M059J (cell line): Measurements from ENCODE around the gene TEDDM1. TPM values are rescaled to one million over a fixed set of nuclear protein-coding genes. Genes with fewer than 3 reads are reported as not detected.
"Not testable (repeated sequence)": the region's sequence is repeated elsewhere in the genome, so short reads cannot be mapped to it uniquely, and the experiment has no call there.

Experiments used
- DNase-seq: peaks from one replicate; pipeline ENCODE4 v3.0.0-alpha.2; 2012; ENCODE audit warnings: low read depth
- total RNA-seq: library from RNA; depleted of rRNA; stranded (reverse); fragments of >200 nt; shearing (Covaris generic); gene quantifications from 2 replicates; pipeline ENCODE4 v1.2.3, GENCODE V29; 2014; rRNA removed

TEDDM1 gene, protein sequence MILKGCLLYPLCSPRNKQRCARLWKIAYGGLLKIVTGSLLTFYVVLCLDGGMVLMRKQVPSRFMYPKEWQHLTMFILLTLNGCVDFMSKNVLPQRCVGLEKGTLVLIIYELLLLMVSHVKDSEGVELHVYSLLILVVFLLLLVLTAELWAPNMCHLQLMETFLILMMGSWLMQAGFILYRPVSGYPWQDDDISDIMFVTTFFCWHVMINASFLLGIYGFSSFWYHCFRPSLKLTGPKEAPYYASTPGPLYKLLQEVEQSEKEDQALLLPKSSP
- not detected in 2 replicates for total RNA-seq

- DNase-seq, result no peak
Observed at GRCh38 chr1:182400567-182400966, at the start of gene TEDDM1. Gene TEDDM1, minus strand, starts transcription at chr1:182400667. Its CDS starts 182 bp downstream, at chr1:182400485.

GRCh38 chr1:182450087-182450486 lies 49.6 kb upstream of the TEDDM1 start, which contains the start of gene RGSL1:
Gene RGSL1, plus strand, starts transcription at chr1:182450146. Its CDS starts 20 bp downstream, at chr1:182450166.
- DNase-seq, result no peak

DNA sequence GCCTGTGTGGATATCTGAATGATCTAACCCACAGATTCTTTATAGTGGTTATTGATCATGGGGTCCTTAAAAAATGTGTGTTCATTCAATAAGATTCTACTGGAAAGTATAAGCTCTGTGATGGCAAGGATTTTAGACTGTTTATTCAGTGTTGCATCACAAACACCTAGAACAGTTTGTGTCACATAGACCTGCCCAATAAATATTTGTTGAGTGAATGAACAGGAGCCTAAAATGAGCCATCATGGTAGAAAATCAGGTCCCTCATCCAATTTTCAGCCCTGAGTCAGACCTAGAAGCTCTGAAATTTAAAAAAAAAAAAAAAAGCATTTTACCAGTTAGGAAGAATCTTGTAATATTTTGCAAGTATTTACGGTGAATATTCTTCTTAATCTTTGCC lies 47.2 kb upstream of the TEDDM1 start:
- DNase-seq, result no peak

DNA sequence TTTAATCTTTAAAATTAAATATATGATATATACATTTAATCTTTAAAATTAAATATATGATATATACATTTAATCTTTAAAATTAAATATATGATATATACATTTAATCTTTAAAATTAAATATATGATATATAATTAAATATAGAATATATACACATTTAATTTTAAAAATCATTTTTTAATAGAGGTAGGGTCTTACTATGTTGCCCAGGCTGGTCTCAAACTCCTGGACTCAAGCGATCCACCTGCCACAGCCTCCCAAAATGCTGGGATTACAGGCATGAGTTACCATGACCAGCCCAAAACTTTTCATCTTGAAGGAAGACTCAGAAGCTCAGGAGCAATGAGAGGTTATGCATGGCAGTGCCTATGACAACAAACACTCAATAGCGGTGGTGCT lies 46.7 kb upstream of the TEDDM1 start:
- DNase-seq, result not testable (repeated sequence)

DNA sequence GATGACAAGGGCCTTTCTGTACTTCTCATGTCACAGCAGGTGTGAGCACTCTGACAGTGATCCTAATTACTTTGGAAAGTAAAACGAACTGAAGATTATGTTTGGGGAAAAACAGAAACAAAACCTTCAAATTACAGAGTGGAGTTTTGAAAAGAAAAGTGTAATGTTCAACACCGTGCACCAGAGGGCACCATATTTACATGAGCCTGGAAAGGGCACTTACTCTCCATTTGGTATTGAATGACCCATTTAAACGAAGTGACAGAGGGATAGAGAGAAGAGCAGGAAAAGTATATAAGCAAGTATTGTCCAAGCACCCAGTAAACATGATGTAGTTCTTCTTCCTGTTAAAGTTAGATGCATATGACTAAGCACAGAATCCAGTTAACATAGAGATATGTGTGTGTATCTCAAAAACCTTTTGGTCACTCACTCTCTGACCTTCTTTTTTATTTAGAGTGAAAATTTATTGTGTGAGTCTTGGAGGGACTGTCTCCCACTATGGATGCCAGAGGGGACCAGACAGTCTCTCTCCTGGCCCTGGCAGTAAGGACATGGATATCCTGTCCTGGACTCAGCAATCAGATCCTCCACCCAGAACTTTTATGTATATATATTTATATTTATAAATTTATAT lies 45.7 kb upstream of the TEDDM1 start:
- DNase-seq, result peak; percentile 51

DNA sequence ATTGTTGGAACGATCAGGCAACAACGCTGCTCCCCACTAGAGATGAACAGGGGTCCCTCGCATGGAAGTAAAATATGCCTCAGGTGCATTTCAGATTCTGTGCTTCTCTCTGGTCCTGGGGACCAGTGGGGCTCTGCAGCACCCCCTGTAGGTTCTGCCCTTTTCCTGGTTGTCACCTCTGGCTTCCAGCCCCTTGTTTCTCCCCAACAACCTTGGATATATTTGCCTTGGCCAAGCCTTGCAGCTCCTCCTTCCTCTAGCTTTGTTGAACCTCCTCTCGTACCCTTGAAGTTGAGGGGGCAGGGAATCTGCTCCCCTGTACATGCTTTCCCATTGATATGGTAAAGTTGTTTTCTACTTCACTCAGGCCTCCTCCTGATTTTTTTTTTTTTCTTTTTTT lies 44.0 kb upstream of the TEDDM1 start:
- DNase-seq, result no peak

GRCh38 chr1:182442333-182442732 lies 41.9 kb upstream of the TEDDM1 start:
- no peak for DNase-seq

GRCh38 chr1:182441719-182442118 lies 41.3 kb upstream of the TEDDM1 start:
- no peak for DNase-seq

DNA sequence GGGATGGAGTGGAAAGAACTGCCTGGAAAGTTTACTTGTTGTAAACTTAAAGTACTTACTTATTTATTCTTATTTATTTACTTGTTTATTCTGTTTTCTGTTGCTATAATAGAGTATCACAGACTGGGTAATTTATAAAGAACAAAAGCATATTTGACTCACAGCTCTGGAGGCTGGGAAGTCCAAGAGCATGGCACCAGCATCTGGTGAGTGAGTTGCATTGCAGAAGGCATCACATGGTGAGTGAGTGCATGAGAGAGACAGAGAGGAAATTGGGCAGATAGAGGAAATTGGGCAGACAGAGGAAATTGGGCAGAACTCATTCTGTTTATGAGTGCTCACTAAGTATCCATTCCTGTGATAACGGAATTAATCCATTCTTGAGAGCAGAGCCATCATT lies 37.9 kb upstream of the TEDDM1 start:
- DNase-seq, result no peak

DNA sequence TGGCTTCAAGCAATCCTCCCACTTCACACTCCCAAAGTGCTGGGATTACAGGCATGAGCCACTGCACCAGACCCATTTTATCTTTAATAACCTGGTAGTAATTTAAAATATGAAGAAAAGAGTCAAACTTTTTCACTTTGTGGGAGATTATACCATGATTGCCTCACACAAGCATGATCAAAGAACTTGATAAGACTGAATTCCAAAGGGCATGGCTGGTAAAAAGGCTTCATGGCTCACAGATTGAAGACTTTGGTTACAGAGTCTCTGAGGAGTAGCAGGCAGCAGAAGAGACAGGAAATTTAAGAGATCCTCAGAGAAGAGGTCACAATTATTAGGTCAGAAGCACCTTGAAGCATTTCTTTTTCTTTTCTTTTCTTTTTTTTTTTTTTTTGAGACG lies 33.1 kb upstream of the TEDDM1 start:
- DNase-seq, result no peak

DNA sequence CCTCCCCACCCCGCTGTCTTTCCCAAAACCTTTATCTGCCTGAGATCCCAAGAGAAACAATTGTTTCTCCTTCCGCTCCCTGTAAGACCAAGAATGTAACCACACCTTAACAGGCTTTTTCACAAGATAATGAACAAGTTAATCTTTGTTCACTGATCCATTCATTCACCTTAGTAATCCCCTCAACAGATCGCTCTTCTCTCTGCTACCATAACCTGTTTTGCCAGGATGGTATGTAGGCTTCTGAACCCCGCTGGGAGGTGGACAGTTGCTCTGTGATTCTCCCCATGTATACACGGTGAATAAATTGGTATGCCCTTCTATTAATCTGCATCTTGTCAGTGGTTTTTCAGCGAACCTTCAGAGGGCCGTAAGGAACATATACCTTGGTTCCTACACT lies 30.8 kb upstream of the TEDDM1 start:
- DNase-seq, result no peak

GRCh38 chr1:182430263-182431068 lies 30.0 kb upstream of the TEDDM1 start:
- peak; percentile 45 for DNase-seq

DNA sequence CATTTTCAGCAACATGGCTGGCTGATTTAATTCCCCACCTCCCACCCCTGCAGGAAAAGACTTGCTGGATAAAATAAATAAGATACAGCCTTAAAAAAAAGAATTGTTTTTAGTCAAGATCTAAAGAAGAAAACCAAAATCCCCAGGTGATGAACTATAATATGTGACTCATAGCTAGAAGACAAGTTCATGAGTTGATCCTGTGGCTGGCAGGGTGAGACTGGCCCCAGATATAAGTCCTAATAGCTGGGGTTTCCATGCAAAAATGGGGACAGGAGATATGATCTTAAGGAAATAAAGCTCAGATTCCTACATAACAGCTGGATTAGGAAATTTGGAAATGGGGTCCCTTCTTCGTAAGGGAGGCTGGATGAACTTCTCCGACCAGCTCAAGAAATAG lies 27.6 kb upstream of the TEDDM1 start:
- no peak for DNase-seq

- DNase-seq, result no peak
Observed at GRCh38 chr1:182426442-182427430, 26.3 kb upstream of the TEDDM1 start.

GRCh38 chr1:182415789-182416188 lies 15.3 kb upstream of the TEDDM1 start:
- no peak for DNase-seq

DNA sequence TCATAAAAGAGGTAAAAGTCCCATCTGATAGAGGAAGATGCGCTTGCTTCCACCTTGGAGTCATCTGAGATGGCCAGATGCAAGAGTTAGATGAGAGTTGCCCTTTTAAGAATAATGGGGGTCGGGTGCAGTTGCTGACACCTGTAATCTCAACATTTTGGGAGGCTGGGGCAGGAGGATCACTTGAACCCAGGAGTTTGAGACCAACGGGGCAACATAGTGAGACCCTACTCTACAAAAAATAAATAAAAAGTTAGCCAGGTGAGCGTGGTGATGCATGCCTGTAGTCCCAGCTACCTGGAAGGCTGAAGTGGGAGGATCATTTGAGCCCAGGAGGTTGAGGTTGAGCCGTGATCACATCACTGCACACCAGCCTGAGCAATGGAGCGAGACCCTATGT lies 13.5 kb upstream of the TEDDM1 start:
- DNase-seq, result no peak

DNA sequence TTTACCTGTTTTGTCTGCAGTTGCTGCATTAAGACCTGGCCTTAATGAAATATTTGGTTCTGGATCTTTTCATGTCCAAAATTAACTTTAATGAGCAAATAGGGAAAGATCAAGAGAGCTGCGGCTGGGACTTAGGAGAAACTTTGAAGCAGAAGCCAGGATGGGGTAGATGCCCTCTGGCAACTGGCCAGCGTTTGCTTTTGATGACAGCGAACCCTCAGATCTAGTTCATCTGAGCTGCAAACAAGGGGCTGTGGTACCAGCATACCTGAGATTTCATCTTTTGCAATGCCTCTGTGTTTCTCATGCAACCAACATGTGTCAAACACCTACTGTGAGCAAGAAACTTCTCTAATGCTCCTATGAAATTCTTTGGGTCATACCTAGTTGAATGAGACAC lies 13.0 kb upstream of the TEDDM1 start:
- DNase-seq, result no peak

DNA sequence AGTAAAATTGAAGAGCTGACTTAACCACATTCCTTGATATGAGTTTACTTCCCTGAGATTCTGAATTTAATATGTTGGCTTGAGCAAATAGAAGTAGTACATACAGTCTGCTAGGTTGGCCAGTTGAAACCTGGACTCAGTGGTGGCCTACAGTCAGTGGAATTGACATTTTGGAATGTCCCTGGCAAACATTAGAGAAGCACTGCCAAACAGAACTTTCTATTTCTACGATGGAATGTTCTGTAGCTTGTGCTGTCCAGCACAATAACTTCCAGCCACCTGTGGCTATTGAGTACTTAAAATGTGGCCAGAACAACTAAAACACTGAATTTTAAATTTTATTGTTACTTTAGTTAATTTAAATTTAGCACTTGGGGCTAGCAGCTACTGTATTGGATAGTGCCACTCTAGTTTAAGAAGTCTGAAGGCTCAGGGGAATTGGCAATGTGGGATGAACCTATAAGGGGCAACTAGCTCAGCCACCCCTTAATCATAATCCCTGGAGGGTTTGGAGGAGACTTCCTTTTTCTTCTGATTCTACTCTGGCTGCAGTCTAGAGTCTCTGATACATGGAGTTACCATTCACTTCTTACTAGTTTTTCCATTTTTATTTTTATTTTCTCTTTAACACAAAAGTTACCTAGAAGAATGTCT lies 10.3 kb upstream of the TEDDM1 start:
- DNase-seq, result no peak

DNA sequence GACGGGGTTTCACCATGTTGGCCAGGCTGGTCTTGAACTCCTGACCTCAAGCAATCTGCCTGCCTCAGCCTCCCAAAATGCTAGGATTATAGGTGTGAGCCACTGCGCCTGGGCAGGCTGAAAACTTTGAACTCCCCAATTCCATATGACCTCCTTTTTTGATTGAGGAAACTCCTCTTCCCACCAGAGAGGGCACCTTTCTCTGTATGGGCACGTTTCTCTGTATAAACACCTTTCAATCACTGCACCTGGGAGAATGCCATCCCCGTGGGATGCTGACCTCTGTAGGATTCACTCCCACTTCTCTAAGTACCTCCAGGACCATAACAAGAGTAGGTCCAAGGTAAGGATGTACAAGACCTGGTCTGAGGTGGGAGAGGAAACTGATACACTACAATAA lies 9.7 kb upstream of the TEDDM1 start:
- no peak for DNase-seq

DNA sequence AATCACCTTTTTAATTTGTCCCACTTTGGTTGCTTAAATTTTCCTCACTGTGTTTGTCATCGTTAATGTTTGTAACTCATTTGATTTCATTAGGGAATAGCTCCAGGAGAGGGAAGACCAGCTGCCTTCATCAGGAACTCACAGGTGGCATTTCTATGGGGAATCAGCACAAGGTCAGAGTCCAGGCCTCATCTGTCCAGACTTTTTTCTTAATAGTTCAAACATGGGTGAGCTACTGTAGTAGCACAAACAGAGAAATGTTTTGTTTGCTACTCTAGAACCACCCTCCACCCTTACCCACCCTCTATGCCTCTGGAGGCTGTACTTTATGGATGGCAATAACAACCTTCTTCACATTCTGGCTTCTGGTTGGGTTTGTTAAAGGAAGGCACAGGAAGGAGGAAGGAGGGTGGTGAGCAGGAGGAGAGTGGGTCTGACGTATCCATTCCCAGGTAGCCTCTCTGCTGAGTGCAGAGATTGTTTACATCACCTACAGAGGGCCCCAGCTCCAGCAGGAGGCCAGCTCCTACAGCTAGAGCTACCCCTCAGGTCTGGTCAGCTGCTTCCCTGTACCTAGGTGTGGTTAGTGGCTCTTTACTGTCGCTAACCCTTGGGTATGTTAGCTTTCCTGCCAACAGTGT lies 8.1 kb upstream of the TEDDM1 start:
- no peak for DNase-seq
